ENCODE results near the gene NDUFS2.

- TF ChIP-seq POLR2A (IDR thresholded peaks at IDR 0.05; ENCODE audit: low read depth, low read length), result no peak
- TF ChIP-seq POLR2AphosphoS5 (IDR thresholded peaks at IDR 0.05; ENCODE audit: low read depth, low read length), result no peak
- TF ChIP-seq TAF1 (IDR thresholded peaks at IDR 0.05; ENCODE audit: borderline replicate concordance, low read depth, low read length), result no peak
Observed at GRCh38 chr1:161197560-161198193, 4.5 kb upstream of the NDUFS2 start.

All from GM12892 (cell line).